ENCODE data around the gene ATP2C2. TPM values are rescaled to one million over a fixed set of nuclear protein-coding genes. Genes with fewer than 3 reads are reported as not detected.

ATP2C2 gene
- total RNA-seq = not detected

GRCh38 chr16:84368308-84368996 is at the start of gene ATP2C2:
ATP2C2 (plus strand) TSS chr16:84368538; CDS start chr16:84368616, 78 bp downstream.
- Histone ChIP-seq H3K27ac (no peak within 1 kb of the TSS), H3K4me1 (no peaks in the 10 kb centered on the region), H3K27me3 (peaks cover 15% of the 10 kb centered on the region), H3K36me3 (no peaks in the 10 kb centered on the region), H3K9me3 (no peaks in the 10 kb centered on the region), H3K4me3 (no peak within 1 kb of the TSS)
- no peak for DNase-seq (ENCODE audit: low spot score in 2 of 2)
- intact Hi-C loops (cut with DNase I) = no loop called here
- no peak for TF ChIP-seq CTCF (IDR thresholded peaks at IDR 0.05)

- H3K27me3 ChIP-seq = no peaks in the 10 kb centered on the region
- intact Hi-C loops (cut with DNase I) = no loop called here
- H3K36me3 ChIP-seq = no peaks in the 10 kb centered on the region
- H3K4me3 ChIP-seq = no peak overlapping the region
- DNase-seq (ENCODE audit: low spot score in 2 of 2) = no peak
- H3K27ac ChIP-seq = no peak overlapping the region
- no peak for TF ChIP-seq CTCF (IDR thresholded peaks at IDR 0.05)
- peaks cover 0 to 5% of the 10 kb centered on the region in 2 donors for H3K9me3 ChIP-seq
- H3K4me1 ChIP-seq = no peaks in the 10 kb centered on the region
Measured at GRCh38 chr16:84319146-84319760, 49.1 kb upstream of the ATP2C2 start.

GRCh38 chr16:84320511-84320910 is 47.8 kb upstream of the ATP2C2 start:
- TF ChIP-seq CTCF (IDR thresholded peaks at IDR 0.05) = no peak
- DNase-seq (ENCODE audit: low spot score in 2 of 2) = no peak
- no peaks in the 10 kb centered on the region for H3K36me3 ChIP-seq
- no peak overlapping the region for H3K4me3 ChIP-seq
- H3K9me3 ChIP-seq = peaks cover 0 to 5% of the 10 kb centered on the region in 2 donors
- H3K4me1 ChIP-seq = no peaks in the 10 kb centered on the region
- H3K27me3 ChIP-seq = no peaks in the 10 kb centered on the region
- intact Hi-C loops (cut with DNase I) = no loop called here
- no peak overlapping the region for H3K27ac ChIP-seq

GRCh38 chr16:84321932-84322331 is 46.4 kb upstream of the ATP2C2 start:
- intact Hi-C loops (cut with DNase I) = no loop called here
- DNase-seq (ENCODE audit: low spot score in 2 of 2) = no peak
- TF ChIP-seq CTCF (IDR thresholded peaks at IDR 0.05) = no peak
- H3K27me3 ChIP-seq = no peaks in the 10 kb centered on the region
- peaks cover 0 to 5% of the 10 kb centered on the region in 2 donors for H3K9me3 ChIP-seq
- no peaks in the 10 kb centered on the region for H3K4me1 ChIP-seq
- H3K36me3 ChIP-seq = no peaks in the 10 kb centered on the region
- H3K27ac ChIP-seq = no peak overlapping the region
- H3K4me3 ChIP-seq = no peak overlapping the region

GRCh38 chr16:84322749-84323148 is 45.6 kb upstream of the ATP2C2 start:
- Histone ChIP-seq H3K9me3 (peaks cover 0 to 3% of the 10 kb centered on the region in 2 donors), H3K4me1 (no peaks in the 10 kb centered on the region), H3K4me3 (no peak overlapping the region), H3K27ac (no peak overlapping the region), H3K27me3 (no peaks in the 10 kb centered on the region), H3K36me3 (no peaks in the 10 kb centered on the region)
- intact Hi-C loops (cut with DNase I) = no loop called here
- no peak for DNase-seq (ENCODE audit: low spot score in 2 of 2)
- no peak for TF ChIP-seq CTCF (IDR thresholded peaks at IDR 0.05)

All from ascending aorta (tissue), 2 donors.